ENCODE results near the gene OARD1. TPM values are rescaled to one million over a fixed set of nuclear protein-coding genes. Genes with fewer than 3 reads are reported as not detected.

OARD1 gene
- total and polyA plus RNA-seq, 10 of the 15 experiments (the other 5 are each of a cell fraction or from before 2014, with no cell fraction given), result 19.0 to 63.5 (median 43.6) TPM

- ChIA-PET CTCF (interaction anchor here (2.2 to 5.0 kb wide), 5 partner anchors 11 to 44 kb away, joined by 7 to 30 read pairs (median 25); no protein-coding TSS in a partner anchor), SMC1A (ENCODE audit: uncharacterized antibody, unreplicated experiment) (interaction anchor here (1.5 to 3.8 kb wide), 2 partner anchors 14 to 28 kb away, joined by 3 to 13 read pairs; no protein-coding TSS in a partner anchor), RAD21 (ENCODE audit: unreplicated experiment) (no interaction called here), POLR2A (no interaction called here)
- H3K27me3 ChIP-seq (replicated peaks in 1 of 2; ENCODE audit: control insufficient read depth in 2 of 2, insufficient read depth in 2 of 2, low read length in 1 of 2), result no peaks in the 10 kb centered on the region
- DNase-seq (ENCODE audit: low read depth, low spot score) (no peak), FAIRE-seq (no peak), ATAC-seq (no peak)
- H3K27ac ChIP-seq (ENCODE audit: control insufficient read depth, insufficient read depth), result no peak overlapping the region
- intact Hi-C loops (cut with micrococcal nuclease; ENCODE audit: unreplicated experiment) (no loop called here), in situ Hi-C loops (cut with MboI) (no loop called here)
- H3K9ac ChIP-seq (ENCODE audit: control insufficient read depth, insufficient read depth, low read length), result no peak overlapping the region
- no peaks in the 10 kb centered on the region for H3K36me3 ChIP-seq (ENCODE audit: control insufficient read depth in 2 of 2, insufficient read depth in 2 of 2, low read length in 1 of 2)
- no peak overlapping the region for H2AFZ ChIP-seq (ENCODE audit: control insufficient read depth, low read depth, low read length)
- H3K4me1 ChIP-seq (ENCODE audit: control insufficient read depth, insufficient read depth, low read length), result peaks cover 8% of the 10 kb centered on the region
- no peaks in the 10 kb centered on the region; the same call in 1 of the 2 replicates for H4K20me1 ChIP-seq (ENCODE audit: control insufficient read depth, insufficient read depth)
- BruUV-seq (replicated peaks), result no TSS peak
- WGBS (ENCODE audit: insufficient coverage, insufficient replicate concordance, low lambda C conversion rate, missing lambda C conversion rate), result 61% methylated on average over 3 of the region's 3 CpGs
- H3K4me2 ChIP-seq (ENCODE audit: control insufficient read depth, insufficient read depth), result no peak overlapping the region
- H3K4me3 ChIP-seq, result no peak overlapping the region
- H3K9me3 ChIP-seq (replicated peaks; ENCODE audit: control insufficient read depth, insufficient read depth, low read length), result no peaks in the 10 kb centered on the region
- no peaks in the 10 kb centered on the region for H3K79me2 ChIP-seq (ENCODE audit: control insufficient read depth, insufficient read depth, low read length)
- no peak for TF ChIP-seq MAX (IDR thresholded peaks at IDR 0.05; ENCODE audit: low read depth, low read length)
- TF ChIP-seq NRF1 (conservative IDR thresholded peaks at IDR 0.05; ENCODE audit: low read depth, low read length), result no peak
- no peak for TF ChIP-seq E4F1 (IDR thresholded peaks at IDR 0.05; ENCODE audit: borderline replicate concordance, partially characterized antibody)
- TF ChIP-seq SKIL (IDR thresholded peaks at IDR 0.05; ENCODE audit: low read depth, poor library complexity, severe bottlenecking), result no peak
- no peak for TF ChIP-seq SPI1 (IDR thresholded peaks at IDR 0.05; ENCODE audit: borderline replicate concordance, insufficient read depth, low read depth, low read length)
- TF ChIP-seq TCF7 (IDR thresholded peaks at IDR 0.05; ENCODE audit: borderline replicate concordance), result no peak
- TF ChIP-seq ZNF687 (IDR thresholded peaks at IDR 0.05), result no peak
- no peak for TF ChIP-seq ZBTB33 (IDR thresholded peaks at IDR 0.05)
- no peak for TF ChIP-seq ZNF622 (IDR thresholded peaks at IDR 0.05)
- TF ChIP-seq HSF1 (IDR thresholded peaks at IDR 0.05; ENCODE audit: low read depth, low read length), result no peak
Measured at GRCh38 chr6:41025966-41026530, 46.1 kb downstream of the OARD1 start.

Measured in GM12878 (cell line).